Glutamatergic neuron (in vitro differentiated cells): ENCODE data around the gene LRRC56. TPM values are rescaled to one million over a fixed set of nuclear protein-coding genes. Genes with fewer than 3 reads are reported as not detected.
A peak's percentile ranks its signal among the peaks of the same experiment; 100 is the strongest.

Source experiments
- DNase-seq: peaks from one replicate; pipeline ENCODE4 v3.0.0; 2022
- H3K27ac Mint-ChIP-seq: one replicate; pipeline ENCODE4 v1.8.0; 2020; ENCODE audit warnings: mild to moderate bottlenecking, mixed read lengths, inconsistent platforms; ENCODE audit not compliant: unreplicated experiment
- H3K27me3 Mint-ChIP-seq: one replicate; pipeline ENCODE4 v1.8.0; 2020; ENCODE audit warnings: mild to moderate bottlenecking, moderate library complexity, mixed read lengths, inconsistent platforms; ENCODE audit not compliant: unreplicated experiment
- H3K36me3 Mint-ChIP-seq: one replicate; pipeline ENCODE4 v1.8.0; 2020; ENCODE audit warnings: mild to moderate bottlenecking, mixed read lengths, inconsistent platforms; ENCODE audit not compliant: unreplicated experiment
- H3K4me1 Mint-ChIP-seq: one replicate; pipeline ENCODE4 v1.8.0; 2020; ENCODE audit warnings: mild to moderate bottlenecking, low read depth, mixed read lengths, inconsistent platforms; ENCODE audit not compliant: unreplicated experiment
- H3K4me3 Mint-ChIP-seq: one replicate; pipeline ENCODE4 v1.8.0; 2020; ENCODE audit warnings: mild to moderate bottlenecking, mixed read lengths, inconsistent platforms; ENCODE audit not compliant: unreplicated experiment
- H3K9me3 Mint-ChIP-seq: one replicate; pipeline ENCODE4 v1.8.0; 2020; ENCODE audit warnings: mild to moderate bottlenecking, moderate library complexity, mixed read lengths, inconsistent platforms; ENCODE audit not compliant: unreplicated experiment
- CTCF ChIP-seq: fragments of 200-600 bp; sonication (generic); IDR thresholded peaks from one replicate; pipeline ENCODE4 v1.5.0; 2021; ENCODE audit not compliant: partially characterized antibody, unreplicated experiment
- total RNA-seq: library from RNA; stranded (reverse); fragmentation: NEBNext Ultra II Directional; extraction: Animal tissue kit (Norgen Biotek cat#: 25700); gene quantifications from one replicate; pipeline ENCODE4 v1.2.1, GENCODE V29; 2021; ENCODE audit not compliant: unreplicated experiment

LRRC56 gene
- total RNA-seq, 1 donor from 2014 or later, result 2.6 TPM

- Mint-ChIP-seq H3K36me3 (peaks cover 14% of the 10 kb centered on the region), H3K27ac (no peak overlapping the region), H3K9me3 (peaks cover 19% of the 10 kb centered on the region), H3K4me3 (no peak overlapping the region), H3K27me3 (peaks cover 20% of the 10 kb centered on the region), H3K4me1 (peaks cover 2% of the 10 kb centered on the region)
- no peak for TF ChIP-seq CTCF
- no peak for DNase-seq
These were observed 44.7 kb upstream of the LRRC56 start for GRCh38 chr11:492427-493226.

GRCh38 chr11:494761-495536 lies 42.4 kb upstream of the LRRC56 start:
- Mint-ChIP-seq H3K27ac (peak overlapping the region; percentile 43), H3K4me3 (no peak overlapping the region), H3K4me1 (peaks cover 4% of the 10 kb centered on the region), H3K9me3 (peaks cover 24% of the 10 kb centered on the region), H3K27me3 (peaks cover 25% of the 10 kb centered on the region), H3K36me3 (peaks cover 17% of the 10 kb centered on the region)
- TF ChIP-seq CTCF, result no peak
- peak; percentile 31 for DNase-seq

- peaks cover 17% of the 10 kb centered on the region for H3K36me3 Mint-ChIP-seq
- H3K27ac Mint-ChIP-seq, result peak overlapping the region; percentile 78
- H3K27me3 Mint-ChIP-seq, result peaks cover 25% of the 10 kb centered on the region
- peaks cover 24% of the 10 kb centered on the region for H3K9me3 Mint-ChIP-seq
- peak overlapping the region; percentile 58 for H3K4me3 Mint-ChIP-seq
- TF ChIP-seq CTCF, result no peak
- peaks cover 4% of the 10 kb centered on the region for H3K4me1 Mint-ChIP-seq
- no peak for DNase-seq
These were observed 41.8 kb upstream of the LRRC56 start for GRCh38 chr11:495537-495931.

DNA sequence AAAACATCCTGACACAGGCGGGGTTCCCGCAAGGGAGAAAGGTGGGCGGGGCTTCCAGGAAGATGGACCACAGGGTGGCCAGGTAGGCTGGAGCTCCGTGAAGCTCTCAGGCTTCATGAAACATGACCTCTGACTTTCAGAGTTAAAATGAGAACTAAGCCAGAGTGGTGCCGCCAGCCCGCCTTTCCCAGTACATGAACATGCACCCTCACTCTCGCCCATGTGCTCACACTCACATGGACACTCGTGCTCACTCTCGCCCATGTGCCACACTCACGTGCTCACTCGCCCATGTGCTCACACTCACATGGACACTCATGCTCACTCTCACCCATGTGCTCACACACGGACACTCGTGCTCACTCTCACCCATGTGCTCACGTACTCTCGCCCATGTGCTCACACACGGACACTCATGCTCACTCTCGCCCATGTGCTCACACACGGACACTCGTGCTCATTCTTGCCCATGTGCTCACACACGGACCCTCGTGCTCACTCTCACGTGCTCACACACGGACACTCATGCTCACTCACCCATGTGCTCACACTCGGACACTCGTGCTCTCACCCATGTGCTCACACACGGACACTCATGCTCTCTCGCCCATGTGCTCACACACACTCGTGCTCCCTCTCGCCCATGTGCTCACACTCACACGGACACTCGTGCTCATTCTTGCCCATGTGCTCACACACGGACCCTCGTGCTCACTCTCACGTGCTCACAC lies 40.3 kb upstream of the LRRC56 start:
- DNase-seq, result no peak
- Mint-ChIP-seq H3K4me1 (peaks cover 4% of the 10 kb centered on the region), H3K36me3 (peaks cover 17% of the 10 kb centered on the region), H3K27me3 (peaks cover 30% of the 10 kb centered on the region), H3K27ac (peak overlapping the region; percentile 84), H3K9me3 (peaks cover 28% of the 10 kb centered on the region), H3K4me3 (peak overlapping the region; percentile 55)
- TF ChIP-seq CTCF, result no peak
